HFFc6 (cell line): ENCODE results near the gene LDHB. TPM values are rescaled to one million over a fixed set of nuclear protein-coding genes. Genes with fewer than 3 reads are reported as not detected.
A peak's percentile ranks its signal among the peaks of the same experiment; 100 is the strongest.

Experiments
- DNase-seq: peaks from one replicate; pipeline ENCODE4 v3.0.0-alpha.2; 2018
- H3K27ac Mint-ChIP-seq: 2 replicates; pipeline ENCODE4 v1.8.0; 2020; ENCODE audit warnings: mild to moderate bottlenecking, mixed read lengths
- H3K27me3 Mint-ChIP-seq: 2 replicates; pipeline ENCODE4 v1.8.0; 2021; ENCODE audit warnings: mild to moderate bottlenecking, moderate library complexity, mixed read lengths; ENCODE audit not compliant: insufficient read depth
- H3K36me3 Mint-ChIP-seq: 2 replicates; pipeline ENCODE4 v1.8.0; 2021; ENCODE audit warnings: low read depth, mixed read lengths
- H3K4me1 Mint-ChIP-seq: 2 replicates; pipeline ENCODE4 v1.8.0; 2020; ENCODE audit warnings: low read depth, mixed read lengths
- H3K4me3 Mint-ChIP-seq: 2 replicates; pipeline ENCODE4 v1.8.0; 2020; ENCODE audit warnings: mild to moderate bottlenecking, moderate library complexity, mixed read lengths
- H3K9me3 Mint-ChIP-seq: 2 replicates; pipeline ENCODE4 v1.8.0; 2020; ENCODE audit warnings: mild to moderate bottlenecking, mixed read lengths
- CTCF ChIP-seq: fragments of 200-600 bp; sonication (generic); IDR thresholded peaks from 2 replicates; pipeline ENCODE4 v1.5.0; 2021; ENCODE audit warnings: antibody characterized with exemption, mild to moderate bottlenecking
- total RNA-seq, 6 experiments: library from RNA; stranded (reverse); fragmentation: NEBNext Ultra II Directional; extraction: Animal tissue kit (Norgen Biotek cat#: 25700); gene quantifications; 2 replicates in 1 of 6; 3 replicates in 5 of 6; pipeline ENCODE4 v1.2.3, GENCODE V29; 2021

The LDHB gene
- total RNA-seq, 6 experiments from 2014 or later, result 635 to 852 (median 715) TPM

- H3K4me3 Mint-ChIP-seq, result no peak overlapping the region
- peaks cover 8% of the 10 kb centered on the region; the same call in 1 of the 2 replicates for H3K27me3 Mint-ChIP-seq
- peaks cover 14% of the 10 kb centered on the region; the same call in 1 of the 2 replicates for H3K36me3 Mint-ChIP-seq
- no peak for DNase-seq
- peaks cover 15% of the 10 kb centered on the region for H3K4me1 Mint-ChIP-seq
- TF ChIP-seq CTCF, result peak; percentile 41
- no peak overlapping the region for H3K27ac Mint-ChIP-seq
- no peaks in the 10 kb centered on the region for H3K9me3 Mint-ChIP-seq
Measured at GRCh38 chr12:21659383-21659782, 1.7 kb upstream of the LDHB start.

DNA sequence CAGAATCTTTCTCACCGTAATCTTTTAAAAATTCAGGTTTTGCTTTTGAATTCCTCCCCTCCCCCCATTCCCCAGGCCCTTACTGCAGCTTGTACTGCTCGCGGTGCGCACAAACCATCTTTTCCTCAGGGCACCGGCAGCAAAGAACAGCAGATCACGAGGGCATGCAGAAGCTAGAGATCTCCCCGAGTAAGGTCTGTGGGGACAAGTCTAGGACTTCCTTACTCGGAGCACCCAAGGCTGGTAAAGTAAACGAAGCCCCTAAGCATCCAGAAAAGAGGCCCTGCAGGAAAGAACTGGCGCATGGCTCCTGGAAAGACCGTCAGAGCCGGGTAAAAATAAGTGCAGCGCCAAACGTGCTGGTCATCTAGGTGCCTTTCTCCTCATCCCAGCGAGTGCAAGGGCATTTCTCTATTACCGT is 727 bp downstream of the LDHB start:
- peaks cover 22% of the 10 kb centered on the region for H3K36me3 Mint-ChIP-seq
- DNase-seq, result peak; percentile 16
- no peaks in the 10 kb centered on the region for H3K9me3 Mint-ChIP-seq
- no peak for TF ChIP-seq CTCF
- peaks cover 28% of the 10 kb centered on the region for H3K4me1 Mint-ChIP-seq
- H3K27ac Mint-ChIP-seq, result peak overlapping the region; percentile 90
- peak overlapping the region; percentile 93 for H3K4me3 Mint-ChIP-seq
- H3K27me3 Mint-ChIP-seq, result 0 out of 2 replicates have a peak, but pooled peaks cover 7% of the 10 kb centered on the region

- Mint-ChIP-seq H3K4me1 (peaks cover 36% of the 10 kb centered on the region), H3K36me3 (peaks cover 27% of the 10 kb centered on the region), H3K27me3 (0 out of 2 replicates have a peak, but pooled peaks cover 3% of the 10 kb centered on the region), H3K27ac (peak overlapping the region; percentile 7; the same call in 1 of the 2 replicates), H3K9me3 (no peaks in the 10 kb centered on the region), H3K4me3 (peak overlapping the region; percentile 93)
- TF ChIP-seq CTCF, result no peak
- no peak for DNase-seq
Measured at GRCh38 chr12:21655591-21655990, 2.1 kb downstream of the LDHB start.

- no peak overlapping the region for H3K4me3 Mint-ChIP-seq
- TF ChIP-seq CTCF, result no peak
- H3K27me3 Mint-ChIP-seq, result no peaks in the 10 kb centered on the region
- no peak for DNase-seq
- H3K27ac Mint-ChIP-seq, result no peak overlapping the region
- H3K4me1 Mint-ChIP-seq, result peaks cover 38% of the 10 kb centered on the region
- H3K36me3 Mint-ChIP-seq, result peaks cover 52% of the 10 kb centered on the region
- no peaks in the 10 kb centered on the region for H3K9me3 Mint-ChIP-seq
Measured at GRCh38 chr12:21651821-21652220, 5.8 kb downstream of the LDHB start.

DNA sequence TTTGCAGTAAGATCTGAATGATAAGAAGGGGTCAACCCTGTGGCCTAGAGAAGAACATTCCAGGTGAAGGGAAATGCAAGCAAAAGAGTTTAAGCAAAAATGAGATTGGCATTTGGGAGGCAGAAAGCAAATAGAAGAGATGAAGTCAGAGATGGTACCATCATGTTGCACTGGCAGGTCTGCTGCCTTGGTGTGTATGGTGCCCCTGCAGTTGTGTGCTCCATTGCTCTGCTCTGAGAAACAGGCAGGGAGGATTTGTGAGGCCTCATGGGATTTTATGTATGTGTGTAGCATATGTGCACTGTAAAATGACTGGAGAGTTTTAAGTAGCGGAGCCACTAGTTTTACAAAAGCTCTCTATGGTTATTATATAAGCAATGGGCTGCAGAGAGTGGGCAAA is 6.6 kb downstream of the LDHB start:
- Mint-ChIP-seq H3K4me1 (peaks cover 34% of the 10 kb centered on the region), H3K27me3 (no peaks in the 10 kb centered on the region), H3K27ac (no peak overlapping the region), H3K9me3 (no peaks in the 10 kb centered on the region), H3K36me3 (peaks cover 52% of the 10 kb centered on the region), H3K4me3 (no peak overlapping the region)
- no peak for DNase-seq
- TF ChIP-seq CTCF, result no peak

- Mint-ChIP-seq H3K27ac (no peak overlapping the region), H3K27me3 (no peaks in the 10 kb centered on the region), H3K36me3 (peaks cover 51% of the 10 kb centered on the region), H3K4me3 (no peak overlapping the region), H3K4me1 (peaks cover 33% of the 10 kb centered on the region), H3K9me3 (no peaks in the 10 kb centered on the region)
- no peak for TF ChIP-seq CTCF
- no peak for DNase-seq
Measured at GRCh38 chr12:21649034-21649433, 8.6 kb downstream of the LDHB start.
